Measurements from ENCODE around the gene SLC22A16.

Gene SLC22A16

GRCh38 chr6:110414669-110415068 is 61.7 kb downstream of the SLC22A16 start:
- H3K4me3 ChIP-seq (ENCODE audit: low read depth, low read length), result no peak overlapping the region
- no peaks in the 10 kb centered on the region for H3K36me3 ChIP-seq (ENCODE audit: control insufficient read depth, insufficient read depth, low read length)
- no peaks in the 10 kb centered on the region for H3K27me3 ChIP-seq (ENCODE audit: control insufficient read depth, insufficient read depth, low read length)
- H3K9ac ChIP-seq (ENCODE audit: low read depth, low read length), result no peak overlapping the region
- H3K4me1 ChIP-seq (ENCODE audit: control insufficient read depth, insufficient read depth, low read length), result no peaks in the 10 kb centered on the region
- no peaks in the 10 kb centered on the region for H3K9me3 ChIP-seq (ENCODE audit: control insufficient read depth, insufficient read depth, low read length)

GRCh38 chr6:110412360-110412759 is 64.1 kb downstream of the SLC22A16 start:
- H3K36me3 ChIP-seq (ENCODE audit: control insufficient read depth, insufficient read depth, low read length), result no peaks in the 10 kb centered on the region
- no peak overlapping the region for H3K9ac ChIP-seq (ENCODE audit: low read depth, low read length)
- no peak overlapping the region for H3K4me3 ChIP-seq (ENCODE audit: low read depth, low read length)
- no peaks in the 10 kb centered on the region for H3K4me1 ChIP-seq (ENCODE audit: control insufficient read depth, insufficient read depth, low read length)
- no peaks in the 10 kb centered on the region for H3K9me3 ChIP-seq (ENCODE audit: control insufficient read depth, insufficient read depth, low read length)
- no peaks in the 10 kb centered on the region for H3K27me3 ChIP-seq (ENCODE audit: control insufficient read depth, insufficient read depth, low read length)

- H3K4me3 ChIP-seq (ENCODE audit: low read depth, low read length), result no peak overlapping the region
- no peaks in the 10 kb centered on the region for H3K27me3 ChIP-seq (ENCODE audit: control insufficient read depth, insufficient read depth, low read length)
- H3K9ac ChIP-seq (ENCODE audit: low read depth, low read length), result no peak overlapping the region
- no peaks in the 10 kb centered on the region for H3K9me3 ChIP-seq (ENCODE audit: control insufficient read depth, insufficient read depth, low read length)
- no peaks in the 10 kb centered on the region for H3K4me1 ChIP-seq (ENCODE audit: control insufficient read depth, insufficient read depth, low read length)
- no peaks in the 10 kb centered on the region for H3K36me3 ChIP-seq (ENCODE audit: control insufficient read depth, insufficient read depth, low read length)
Observed at GRCh38 chr6:110410511-110410910, 65.9 kb downstream of the SLC22A16 start.

GRCh38 chr6:110409794-110410193 is 66.6 kb downstream of the SLC22A16 start:
- no peaks in the 10 kb centered on the region for H3K4me1 ChIP-seq (ENCODE audit: control insufficient read depth, insufficient read depth, low read length)
- H3K36me3 ChIP-seq (ENCODE audit: control insufficient read depth, insufficient read depth, low read length), result no peaks in the 10 kb centered on the region
- no peaks in the 10 kb centered on the region for H3K27me3 ChIP-seq (ENCODE audit: control insufficient read depth, insufficient read depth, low read length)
- H3K4me3 ChIP-seq (ENCODE audit: low read depth, low read length), result no peak overlapping the region
- H3K9me3 ChIP-seq (ENCODE audit: control insufficient read depth, insufficient read depth, low read length), result no peaks in the 10 kb centered on the region
- no peak overlapping the region for H3K9ac ChIP-seq (ENCODE audit: low read depth, low read length)

GRCh38 chr6:110408901-110409300 is 67.5 kb downstream of the SLC22A16 start:
- Histone ChIP-seq H3K4me3 (ENCODE audit: low read depth, low read length) (no peak overlapping the region), H3K27me3 (ENCODE audit: control insufficient read depth, insufficient read depth, low read length) (no peaks in the 10 kb centered on the region), H3K36me3 (ENCODE audit: control insufficient read depth, insufficient read depth, low read length) (no peaks in the 10 kb centered on the region), H3K9ac (ENCODE audit: low read depth, low read length) (no peak overlapping the region), H3K4me1 (ENCODE audit: control insufficient read depth, insufficient read depth, low read length) (no peaks in the 10 kb centered on the region), H3K9me3 (ENCODE audit: control insufficient read depth, insufficient read depth, low read length) (no peaks in the 10 kb centered on the region)

- no peak overlapping the region for H3K4me3 ChIP-seq (ENCODE audit: low read depth, low read length)
- no peaks in the 10 kb centered on the region for H3K27me3 ChIP-seq (ENCODE audit: control insufficient read depth, insufficient read depth, low read length)
- H3K9me3 ChIP-seq (ENCODE audit: control insufficient read depth, insufficient read depth, low read length), result no peaks in the 10 kb centered on the region
- no peaks in the 10 kb centered on the region for H3K4me1 ChIP-seq (ENCODE audit: control insufficient read depth, insufficient read depth, low read length)
- H3K36me3 ChIP-seq (ENCODE audit: control insufficient read depth, insufficient read depth, low read length), result no peaks in the 10 kb centered on the region
- no peak overlapping the region for H3K9ac ChIP-seq (ENCODE audit: low read depth, low read length)
Observed at GRCh38 chr6:110404607-110405006, 71.8 kb downstream of the SLC22A16 start.

- Histone ChIP-seq H3K9me3 (ENCODE audit: control insufficient read depth, insufficient read depth, low read length) (no peaks in the 10 kb centered on the region), H3K4me1 (ENCODE audit: control insufficient read depth, insufficient read depth, low read length) (no peaks in the 10 kb centered on the region), H3K9ac (ENCODE audit: low read depth, low read length) (no peak overlapping the region), H3K27me3 (ENCODE audit: control insufficient read depth, insufficient read depth, low read length) (no peaks in the 10 kb centered on the region), H3K4me3 (ENCODE audit: low read depth, low read length) (no peak overlapping the region), H3K36me3 (ENCODE audit: control insufficient read depth, insufficient read depth, low read length) (no peaks in the 10 kb centered on the region)
Observed at GRCh38 chr6:110401585-110402176, 74.7 kb downstream of the SLC22A16 start.

GRCh38 chr6:110400208-110400607 is 76.2 kb downstream of the SLC22A16 start:
- Histone ChIP-seq H3K36me3 (ENCODE audit: control insufficient read depth, insufficient read depth, low read length) (no peaks in the 10 kb centered on the region), H3K9me3 (ENCODE audit: control insufficient read depth, insufficient read depth, low read length) (no peaks in the 10 kb centered on the region), H3K4me3 (ENCODE audit: low read depth, low read length) (no peak overlapping the region), H3K27me3 (ENCODE audit: control insufficient read depth, insufficient read depth, low read length) (no peaks in the 10 kb centered on the region), H3K4me1 (ENCODE audit: control insufficient read depth, insufficient read depth, low read length) (no peaks in the 10 kb centered on the region), H3K9ac (ENCODE audit: low read depth, low read length) (no peak overlapping the region)

- H3K4me3 ChIP-seq (ENCODE audit: low read depth, low read length), result no peak overlapping the region
- no peaks in the 10 kb centered on the region for H3K36me3 ChIP-seq (ENCODE audit: control insufficient read depth, insufficient read depth, low read length)
- no peaks in the 10 kb centered on the region for H3K4me1 ChIP-seq (ENCODE audit: control insufficient read depth, insufficient read depth, low read length)
- H3K9me3 ChIP-seq (ENCODE audit: control insufficient read depth, insufficient read depth, low read length), result no peaks in the 10 kb centered on the region
- no peaks in the 10 kb centered on the region for H3K27me3 ChIP-seq (ENCODE audit: control insufficient read depth, insufficient read depth, low read length)
- no peak overlapping the region for H3K9ac ChIP-seq (ENCODE audit: low read depth, low read length)
Observed at GRCh38 chr6:110399219-110400071, 77.0 kb downstream of the SLC22A16 start.

GRCh38 chr6:110398778-110399177 is 77.6 kb downstream of the SLC22A16 start:
- no peaks in the 10 kb centered on the region for H3K9me3 ChIP-seq (ENCODE audit: control insufficient read depth, insufficient read depth, low read length)
- H3K36me3 ChIP-seq (ENCODE audit: control insufficient read depth, insufficient read depth, low read length), result no peaks in the 10 kb centered on the region
- no peaks in the 10 kb centered on the region for H3K27me3 ChIP-seq (ENCODE audit: control insufficient read depth, insufficient read depth, low read length)
- H3K4me3 ChIP-seq (ENCODE audit: low read depth, low read length), result no peak overlapping the region
- H3K9ac ChIP-seq (ENCODE audit: low read depth, low read length), result no peak overlapping the region
- no peaks in the 10 kb centered on the region for H3K4me1 ChIP-seq (ENCODE audit: control insufficient read depth, insufficient read depth, low read length)

GRCh38 chr6:110395221-110395620 is 81.2 kb downstream of the SLC22A16 start:
- no peaks in the 10 kb centered on the region for H3K27me3 ChIP-seq (ENCODE audit: control insufficient read depth, insufficient read depth, low read length)
- H3K36me3 ChIP-seq (ENCODE audit: control insufficient read depth, insufficient read depth, low read length), result no peaks in the 10 kb centered on the region
- no peaks in the 10 kb centered on the region for H3K9me3 ChIP-seq (ENCODE audit: control insufficient read depth, insufficient read depth, low read length)
- H3K4me3 ChIP-seq (ENCODE audit: low read depth, low read length), result no peak overlapping the region
- no peak overlapping the region for H3K9ac ChIP-seq (ENCODE audit: low read depth, low read length)
- no peaks in the 10 kb centered on the region for H3K4me1 ChIP-seq (ENCODE audit: control insufficient read depth, insufficient read depth, low read length)

- no peak overlapping the region for H3K4me3 ChIP-seq (ENCODE audit: low read depth, low read length)
- no peak overlapping the region for H3K9ac ChIP-seq (ENCODE audit: low read depth, low read length)
- H3K4me1 ChIP-seq (ENCODE audit: control insufficient read depth, insufficient read depth, low read length), result no peaks in the 10 kb centered on the region
- no peaks in the 10 kb centered on the region for H3K36me3 ChIP-seq (ENCODE audit: control insufficient read depth, insufficient read depth, low read length)
- no peaks in the 10 kb centered on the region for H3K27me3 ChIP-seq (ENCODE audit: control insufficient read depth, insufficient read depth, low read length)
- no peaks in the 10 kb centered on the region for H3K9me3 ChIP-seq (ENCODE audit: control insufficient read depth, insufficient read depth, low read length)
Observed at GRCh38 chr6:110394409-110394808, 82.0 kb downstream of the SLC22A16 start.

All from iPS-15b (cell line).